ENCODE results near the gene GNL3L.

- no peak for TF ChIP-seq CTCF (conservative IDR thresholded peaks at IDR 0.05; ENCODE audit: low read depth in 2 of 2)
- TF ChIP-seq ZNF331 (CRISPR knock-in tag; IDR thresholded peaks at IDR 0.05; ENCODE audit: low read depth): no peak
- TF ChIP-seq REST (IDR thresholded peaks at IDR 0.05; ENCODE audit: unreplicated experiment): no peak
- no peak for TF ChIP-seq POLR2AphosphoS5 (IDR thresholded peaks at IDR 0.05; ENCODE audit: low read depth)
- no peak for TF ChIP-seq STAT1 (IDR thresholded peaks at IDR 0.05; ENCODE audit: unreplicated experiment)
- no peak for TF ChIP-seq JUNB (IDR thresholded peaks at IDR 0.05; ENCODE audit: unreplicated experiment)
- no peak for TF ChIP-seq EZH2phosphoT487 (IDR thresholded peaks at IDR 0.05; ENCODE audit: unreplicated experiment)
- no peak for TF ChIP-seq EZH2 (IDR thresholded peaks at IDR 0.05; ENCODE audit: low read depth, unreplicated experiment)
- TF ChIP-seq CREB1 (CRISPR knock-in tag; IDR thresholded peaks at IDR 0.05; ENCODE audit: low read depth): no peak
- TF ChIP-seq ZNF114 (CRISPR knock-in tag; IDR thresholded peaks at IDR 0.05): no peak
Measured at GRCh38 chrX:54494989-54495813, 34.8 kb upstream of the GNL3L start.
